AG09319 (cell line): ENCODE data around the gene THSD4.

Experiments used
- DNase-seq: peaks from one replicate; pipeline ENCODE4 v3.0.0-alpha.2; 2010; ENCODE audit warnings: low read depth; ENCODE audit errors: extremely low read depth
- TF ChIP-seq, protein P1 (sequence below): IDR thresholded peaks from 2 replicates; pipeline ENCODE4 v1.5.1; 2011; ENCODE audit warnings: low read depth, mild to moderate bottlenecking, inconsistent platforms, low read length, moderate library complexity

Gene THSD4

DNA sequence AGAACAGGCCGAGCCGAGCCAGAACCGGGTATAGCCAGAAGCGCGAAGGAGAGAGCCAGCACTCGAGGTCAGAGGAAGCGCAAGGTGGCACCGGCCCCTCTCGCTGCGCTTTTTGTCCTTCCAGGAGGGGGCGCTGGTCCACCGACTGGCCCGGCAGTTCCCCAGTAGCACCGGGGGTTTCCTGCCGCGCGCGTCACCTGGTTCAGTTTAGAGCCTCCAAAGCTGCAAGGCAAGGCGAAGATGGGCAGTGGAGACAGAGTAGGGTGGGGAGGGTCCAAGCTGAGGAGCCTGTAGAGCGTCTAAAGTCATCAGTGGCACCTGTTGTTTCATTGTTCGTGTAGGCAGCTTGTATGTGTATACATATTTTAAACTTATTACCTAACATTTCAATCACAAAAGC is 687.5 kb downstream of the THSD4 start:
- no peak for DNase-seq

DNA sequence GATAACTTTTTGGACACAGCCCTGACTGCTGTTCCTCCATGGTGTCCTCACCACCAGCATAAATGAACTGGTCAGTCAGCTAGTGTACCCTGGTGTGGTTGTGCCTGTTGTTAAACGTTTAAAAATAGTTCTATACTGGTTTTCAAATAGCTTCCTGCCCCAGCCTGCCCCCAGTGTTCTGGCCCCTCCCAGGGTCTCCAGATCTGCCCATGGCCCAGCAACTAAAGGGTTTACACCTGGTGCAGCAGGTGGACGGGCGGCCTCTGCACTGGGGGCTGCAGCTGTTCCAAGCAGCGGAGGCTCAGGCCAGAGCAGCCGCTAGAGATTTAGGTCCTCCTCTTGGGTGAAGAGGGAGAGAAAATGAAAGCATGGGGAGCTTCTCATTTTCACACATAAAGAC is 689.0 kb downstream of the THSD4 start:
- TF ChIP-seq, protein P1, sequence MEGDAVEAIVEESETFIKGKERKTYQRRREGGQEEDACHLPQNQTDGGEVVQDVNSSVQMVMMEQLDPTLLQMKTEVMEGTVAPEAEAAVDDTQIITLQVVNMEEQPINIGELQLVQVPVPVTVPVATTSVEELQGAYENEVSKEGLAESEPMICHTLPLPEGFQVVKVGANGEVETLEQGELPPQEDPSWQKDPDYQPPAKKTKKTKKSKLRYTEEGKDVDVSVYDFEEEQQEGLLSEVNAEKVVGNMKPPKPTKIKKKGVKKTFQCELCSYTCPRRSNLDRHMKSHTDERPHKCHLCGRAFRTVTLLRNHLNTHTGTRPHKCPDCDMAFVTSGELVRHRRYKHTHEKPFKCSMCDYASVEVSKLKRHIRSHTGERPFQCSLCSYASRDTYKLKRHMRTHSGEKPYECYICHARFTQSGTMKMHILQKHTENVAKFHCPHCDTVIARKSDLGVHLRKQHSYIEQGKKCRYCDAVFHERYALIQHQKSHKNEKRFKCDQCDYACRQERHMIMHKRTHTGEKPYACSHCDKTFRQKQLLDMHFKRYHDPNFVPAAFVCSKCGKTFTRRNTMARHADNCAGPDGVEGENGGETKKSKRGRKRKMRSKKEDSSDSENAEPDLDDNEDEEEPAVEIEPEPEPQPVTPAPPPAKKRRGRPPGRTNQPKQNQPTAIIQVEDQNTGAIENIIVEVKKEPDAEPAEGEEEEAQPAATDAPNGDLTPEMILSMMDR = no peak
- DNase-seq = no peak

More for the DNA sequence above, 687.5 kb downstream of the THSD4 start:
- TF ChIP-seq, protein P1 = peak; percentile 28

DNA sequence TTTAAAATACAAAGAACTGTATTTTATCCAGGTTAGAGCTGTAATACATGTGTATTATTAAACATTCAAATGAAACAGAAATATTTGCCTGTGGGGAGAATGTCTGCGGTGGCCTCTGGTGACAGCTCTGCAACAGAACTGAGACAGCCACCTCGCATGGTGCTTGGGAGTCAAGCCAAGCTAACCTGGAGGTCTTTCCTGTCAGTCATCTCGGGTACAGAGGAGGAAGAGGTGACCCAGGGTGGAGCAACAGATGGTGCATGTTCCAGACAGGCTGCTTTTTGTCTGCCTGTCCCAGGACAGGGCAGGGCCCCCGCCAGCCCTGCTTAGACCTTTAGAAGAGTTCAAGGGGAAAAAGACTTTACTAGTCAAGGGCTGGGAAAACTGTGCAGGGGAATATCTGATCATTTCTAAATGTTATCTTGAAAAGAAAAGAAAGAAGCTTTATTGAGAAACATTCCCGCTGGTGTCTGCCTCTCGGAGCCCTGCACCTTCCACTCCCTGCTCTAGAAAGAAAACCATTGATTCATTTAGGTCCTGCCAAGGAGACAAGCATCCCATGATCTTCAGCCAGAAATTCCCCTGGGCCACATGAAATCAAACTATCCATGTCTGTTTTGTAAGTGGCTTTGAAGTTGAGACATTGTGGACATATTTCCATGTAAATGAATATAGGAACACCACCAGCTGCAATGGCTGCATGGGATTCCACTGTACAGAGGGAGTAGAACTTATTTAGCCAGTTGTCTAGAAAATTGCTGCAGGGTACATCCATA is 689.6 kb downstream of the THSD4 start:
- DNase-seq = no peak
- TF ChIP-seq, protein P1 = no peak

- no peak for DNase-seq
- TF ChIP-seq, protein P1 = no peak
Measured at GRCh38 chr15:71806452-71806931, 691.2 kb downstream of the THSD4 start.

- TF ChIP-seq, protein P1 = no peak
- no peak for DNase-seq
Measured at GRCh38 chr15:71807125-71807629, 691.9 kb downstream of the THSD4 start.

GRCh38 chr15:71807691-71808091 is 692.4 kb downstream of the THSD4 start:
- no peak for DNase-seq
- TF ChIP-seq, protein P1 = no peak

DNA sequence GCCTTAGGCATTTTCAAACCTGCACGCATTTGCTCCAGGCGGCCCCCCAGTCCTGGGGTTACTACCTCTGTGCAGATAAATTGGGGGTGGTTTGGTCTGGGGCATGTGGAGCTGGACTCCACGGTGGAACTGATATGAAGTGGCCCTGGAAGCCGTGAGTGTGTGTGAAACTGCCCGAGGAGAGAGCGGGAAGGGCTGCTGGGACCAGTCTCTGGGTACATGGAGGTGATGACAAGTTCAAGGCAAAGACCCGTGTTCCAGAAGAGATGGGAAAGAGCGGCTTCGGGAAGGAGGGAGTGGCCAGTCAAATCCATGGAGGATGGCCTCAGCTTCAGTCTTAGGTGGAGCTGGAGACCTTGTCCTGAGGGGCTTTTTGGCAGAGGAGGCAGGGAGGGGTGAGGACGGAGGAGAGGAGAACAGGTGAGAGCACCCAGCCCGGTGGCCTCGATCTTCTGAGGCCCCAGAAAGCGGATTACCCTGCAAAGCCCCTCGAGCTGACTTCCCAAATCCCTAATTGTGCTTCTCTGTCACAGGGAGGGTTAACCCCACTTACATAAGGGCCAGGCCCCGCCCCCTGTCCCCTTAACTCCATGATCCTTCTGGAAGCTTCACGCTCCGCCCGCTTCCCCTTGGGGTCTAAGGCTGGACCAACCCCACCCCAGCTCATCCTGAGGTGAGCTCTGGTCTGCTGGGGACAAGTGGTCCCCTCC is 693.2 kb downstream of the THSD4 start:
- TF ChIP-seq, protein P1 = no peak

More for the DNA sequence above, 693.2 kb downstream of the THSD4 start:
- DNase-seq = no peak
